Keratinocyte (primary cell): ENCODE results near the gene SACM1L. TPM values are rescaled to one million over a fixed set of nuclear protein-coding genes. Genes with fewer than 3 reads are reported as not detected.

Experiments used
- DNase-seq: peaks from one replicate; pipeline ENCODE4 v3.0.0-alpha.2; 2011; ENCODE audit warnings: low read depth, missing footprints, low spot score
- FAIRE-seq: peaks from 2 replicates; lab custom pipeline; 2011; peaks lifted over from hg19 to GRCh38; lab: Jason Lieb, UNC
- H2AFZ ChIP-seq: 2 replicates; pipeline ENCODE4 v1.6.0; 2012; ENCODE audit warnings: low read length, control low read depth, inconsistent platforms; ENCODE audit not compliant: control insufficient read depth
- H3K27ac ChIP-seq: 2 replicates; pipeline ENCODE4 v1.5.1; 2011; ENCODE audit warnings: low read length; ENCODE audit not compliant: control insufficient read depth, insufficient read depth
- H3K27me3 ChIP-seq: 3 replicates; pipeline ENCODE4 v1.6.0; 2011; ENCODE audit warnings: low read length; ENCODE audit not compliant: control insufficient read depth, insufficient read depth; ENCODE audit errors: extremely low read depth
- H3K36me3 ChIP-seq, 2 experiments: 2 replicates in 1 of 2; 3 replicates in 1 of 2; pipeline ENCODE4 v1.5.1; 2011; ENCODE audit warnings: low read length in 2 of 2, mild to moderate bottlenecking in 1 of 2; ENCODE audit not compliant: control insufficient read depth in 2 of 2, insufficient read depth in 2 of 2; ENCODE audit errors: extremely low read depth in 1 of 2
- H3K4me1 ChIP-seq: 3 replicates; pipeline ENCODE4 v1.5.1; 2011; ENCODE audit warnings: low read length; ENCODE audit not compliant: control insufficient read depth, insufficient read depth; ENCODE audit errors: extremely low read depth
- H3K4me2 ChIP-seq: 3 replicates; pipeline ENCODE4 v1.6.0; 2011; ENCODE audit warnings: low read depth, low read length; ENCODE audit not compliant: control insufficient read depth, insufficient read depth; ENCODE audit errors: extremely low read depth
- H3K4me3 ChIP-seq, 3 experiments: fragments of 200-600 bp in 1 of 3; sonication (generic) in 1 of 3; 2 replicates in 2 of 3; 3 replicates in 1 of 3; pipeline ENCODE4 v1.5.1; 2011 to 2016; ENCODE audit warnings: low read length in 3 of 3, mild to moderate bottlenecking in 3 of 3, control low read depth in 2 of 3, inconsistent platforms in 1 of 3, low read depth in 1 of 3, mixed read lengths in 1 of 3, mixed run types in 1 of 3, moderate library complexity in 1 of 3; ENCODE audit not compliant: control insufficient read depth in 2 of 3, insufficient read depth in 2 of 3; ENCODE audit errors: extremely low read depth in 1 of 3
- H3K79me2 ChIP-seq: 2 replicates; pipeline ENCODE4 v1.6.0; 2012; ENCODE audit warnings: low read length; ENCODE audit not compliant: control insufficient read depth, insufficient read depth
- H3K9ac ChIP-seq: 3 replicates; pipeline ENCODE4 v1.6.0; 2011; ENCODE audit warnings: low read length; ENCODE audit not compliant: control insufficient read depth, insufficient read depth; ENCODE audit errors: extremely low read depth
- H3K9me1 ChIP-seq: 3 replicates; pipeline ENCODE4 v1.6.0; 2011; ENCODE audit warnings: low read length; ENCODE audit not compliant: control insufficient read depth, insufficient read depth; ENCODE audit errors: extremely low read depth
- H3K9me3 ChIP-seq: 2 replicates; pipeline ENCODE4 v1.5.1; 2012; ENCODE audit warnings: low read depth, low read length; ENCODE audit not compliant: control insufficient read depth
- H4K20me1 ChIP-seq: 3 replicates; pipeline ENCODE4 v1.6.0; 2011; ENCODE audit warnings: low read length; ENCODE audit not compliant: control insufficient read depth, insufficient read depth; ENCODE audit errors: extremely low read depth
- CTCF ChIP-seq, 3 experiments: IDR thresholded peaks in 1 of 3; conservative IDR thresholded peaks in 1 of 3; optimal IDR thresholded peaks in 1 of 3; 2 replicates in 2 of 3; 3 replicates in 1 of 3; pipeline versions ENCODE3 to v1.5.1; 2011; ENCODE audit warnings: low read length in 3 of 3, mild to moderate bottlenecking in 3 of 3, moderate library complexity in 2 of 3, control low read depth in 1 of 3, inconsistent platforms in 1 of 3; ENCODE audit not compliant: insufficient read depth in 2 of 3; ENCODE audit errors: extremely low read depth in 1 of 3
- EZH2 ChIP-seq: IDR thresholded peaks from one replicate; pipeline ENCODE4 v1.6.1; 2012; ENCODE audit warnings: inconsistent platforms, mild to moderate bottlenecking, low read length, moderate library complexity
- dilution Hi-C: fragments of 300-500 bp; cut with MboI; formaldehyde crosslinking; loops from one replicate; pipeline ENCODE4 v1.7.0; 2020; ENCODE audit warnings: low sequenced_read_pairs; ENCODE audit not compliant: extremely low pct_ligation_motif_present
- polyA minus RNA-seq, 3 experiments: library from RNA; depleted of rRNA, polyadenylated mRNA; stranded (reverse); fragments of >200 nt; gene quantifications; 1 replicate in 1 of 3; 2 replicates in 1 of 3; 3 replicates in 1 of 3; pipeline ENCODE4 v1.2.3, GENCODE V29; 2011
- polyA plus RNA-seq, 5 experiments: library from polyadenylated mRNA; depleted of rRNA in 3 of 5; stranded (reverse) in 3 of 5; stranded (forward) in 1 of 5; unstranded in 1 of 5; fragments of >200 nt; gene quantifications; 1 replicate in 1 of 5; 2 replicates in 3 of 5; 3 replicates in 1 of 5; pipeline versions ENCODE4 v1.2.1 to v1.2.3, GENCODE V29; 2011 to 2012; ENCODE audit warnings: missing spikeins in 2 of 5, low read depth in 1 of 5, low replicate concordance in 1 of 5

Gene SACM1L, protein sequence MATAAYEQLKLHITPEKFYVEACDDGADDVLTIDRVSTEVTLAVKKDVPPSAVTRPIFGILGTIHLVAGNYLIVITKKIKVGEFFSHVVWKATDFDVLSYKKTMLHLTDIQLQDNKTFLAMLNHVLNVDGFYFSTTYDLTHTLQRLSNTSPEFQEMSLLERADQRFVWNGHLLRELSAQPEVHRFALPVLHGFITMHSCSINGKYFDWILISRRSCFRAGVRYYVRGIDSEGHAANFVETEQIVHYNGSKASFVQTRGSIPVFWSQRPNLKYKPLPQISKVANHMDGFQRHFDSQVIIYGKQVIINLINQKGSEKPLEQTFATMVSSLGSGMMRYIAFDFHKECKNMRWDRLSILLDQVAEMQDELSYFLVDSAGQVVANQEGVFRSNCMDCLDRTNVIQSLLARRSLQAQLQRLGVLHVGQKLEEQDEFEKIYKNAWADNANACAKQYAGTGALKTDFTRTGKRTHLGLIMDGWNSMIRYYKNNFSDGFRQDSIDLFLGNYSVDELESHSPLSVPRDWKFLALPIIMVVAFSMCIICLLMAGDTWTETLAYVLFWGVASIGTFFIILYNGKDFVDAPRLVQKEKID
- polyA plus RNA-seq: 17.7 to 44.3 TPM (median 26.9 TPM) in 3 replicates
- 26.7 TPM for polyA plus RNA-seq (2011; ENCODE audit: low read depth)
- 10.2 and 21.6 TPM in 2 replicates for polyA plus RNA-seq (2011; cell fraction: cytosol; rRNA removed)
- 28.9 and 44.6 TPM in 2 replicates for polyA plus RNA-seq (2011; cell fraction: nucleus; rRNA removed)
- polyA plus RNA-seq (2012; ENCODE audit: low replicate concordance): 17.3 and 27.1 TPM in 2 replicates
- 5.4 to 33.4 TPM (median 18.5 TPM) in 3 replicates for polyA minus RNA-seq
- polyA minus RNA-seq (2011; cell fraction: cytosol; rRNA and poly(A)+ RNA removed): 29.5 TPM
- 28.1 and 58.1 TPM in 2 replicates for polyA minus RNA-seq (2011; cell fraction: nucleus; rRNA and poly(A)+ RNA removed)

GRCh38 chr3:45688882-45689786 is at the start of gene SACM1L:
Gene SACM1L, plus strand, starts transcription at chr3:45689396. Its CDS starts 70 bp downstream, at chr3:45689466.
- Histone ChIP-seq H3K4me1 (peaks cover 6% of the 10 kb centered on the region), H4K20me1 (no peaks in the 10 kb centered on the region), H3K79me2 (peaks cover 48% of the 10 kb centered on the region), H3K9me1 (no peaks in the 10 kb centered on the region), H3K9ac (peak within 1 kb of the TSS; percentile 86), H2AFZ (peak within 1 kb of the TSS; percentile 78), H3K36me3 (peaks cover 0 to 7% of the 10 kb centered on the region in 2 experiments), H3K4me2 (peak within 1 kb of the TSS; percentile 79), H3K9me3 (no peaks in the 10 kb centered on the region), H3K4me3 (peak within 1 kb of the TSS; percentile 81 to 91 (median 87)), H3K27me3 (no peaks in the 10 kb centered on the region), H3K27ac (peak within 1 kb of the TSS; percentile 74)
- no peak for TF ChIP-seq EZH2
- dilution Hi-C loops: no loop called here
- DNase-seq: peak; percentile 89
- FAIRE-seq: peak; percentile 46

GRCh38 chr3:45640091-45640507 is 49.1 kb upstream of the SACM1L start:
- no peaks in the 10 kb centered on the region for H3K9me3 ChIP-seq
- no peak overlapping the region for H3K4me2 ChIP-seq
- H2AFZ ChIP-seq: no peak overlapping the region
- FAIRE-seq (no peak), DNase-seq (no peak)
- H3K27me3 ChIP-seq: no peaks in the 10 kb centered on the region
- no peak overlapping the region for H3K27ac ChIP-seq
- no peak overlapping the region for H3K9ac ChIP-seq
- H3K36me3 ChIP-seq: peaks cover 0 to 2% of the 10 kb centered on the region in 2 experiments
- H4K20me1 ChIP-seq: no peaks in the 10 kb centered on the region
- TF ChIP-seq EZH2 (no peak), CTCF (optimal IDR thresholded peaks at IDR 0.05 in 1 of 3, IDR thresholded peaks at IDR 0.05 in 1 of 3, conservative IDR thresholded peaks at IDR 0.05 in 1 of 3; ENCODE audit: extremely low read depth in 1 of 3, insufficient read depth in 2 of 3, low read length in 3 of 3) (no peak)
- H3K79me2 ChIP-seq: peaks cover 22% of the 10 kb centered on the region
- peaks cover 32% of the 10 kb centered on the region for H3K4me1 ChIP-seq
- no peaks in the 10 kb centered on the region for H3K9me1 ChIP-seq
- H3K4me3 ChIP-seq: no peak overlapping the region
- dilution Hi-C loops: no loop called here
